Measurements from ENCODE around the gene DDX6. TPM values are rescaled to one million over a fixed set of nuclear protein-coding genes. Genes with fewer than 3 reads are reported as not detected.
"Not testable (repeated sequence)": the region's sequence is repeated elsewhere in the genome, so short reads cannot be mapped to it uniquely, and the experiment has no call there.

Gene DDX6
- total and polyA plus RNA-seq, 3 experiments from 2014 or later, result 85.6 to 189 (median 187) TPM

- Mint-ChIP-seq H3K27me3 (peaks cover 7 to 16% of the 10 kb centered on the region in 2 donors), H3K9me3 (no peaks in the 10 kb centered on the region), H3K4me3 (no peak overlapping the region), H3K27ac (no peak overlapping the region), H3K4me1 (peaks cover 0 to 5% (median 0%) of the 10 kb centered on the region in 3 donors), H3K36me3 (peaks cover 0 to 5% (median 1%) of the 10 kb centered on the region in 3 donors)
- H3K27ac ChIP-seq (ENCODE audit: low read depth, low read length), result no peak overlapping the region
- POLR2A ChIA-PET, result no interaction called here
- no peaks in the 10 kb centered on the region for H3K27me3 ChIP-seq (ENCODE audit: insufficient read depth, low read length, poor library complexity, severe bottlenecking)
- CTCF ChIA-PET, result interaction anchor here (1.0 to 2.0 kb wide), 3 partner anchors 32 to 45 kb away, joined by 3 to 5 read pairs (median 4); no protein-coding TSS in a partner anchor
- no peak overlapping the region for H3K4me3 ChIP-seq (ENCODE audit: low read length)
- no peaks in the 10 kb centered on the region for H3K4me1 ChIP-seq (ENCODE audit: insufficient read depth, low read length)
- no peaks in the 10 kb centered on the region for H3K9me3 ChIP-seq (ENCODE audit: low read length)
- no peaks in the 10 kb centered on the region for H3K36me3 ChIP-seq (ENCODE audit: insufficient read depth, low read length)
- no peak for DNase-seq
These were observed 56.9 kb downstream of the DDX6 start for GRCh38 chr11:118734031-118734430.

- CTCF ChIA-PET; H3K9me3 Mint-ChIP-seq; H3K36me3 Mint-ChIP-seq; H3K36me3 ChIP-seq (ENCODE audit: insufficient read depth, low read length); H3K4me1 ChIP-seq (ENCODE audit: insufficient read depth, low read length); H3K27ac ChIP-seq (ENCODE audit: low read depth, low read length); POLR2A ChIA-PET; H3K4me1 Mint-ChIP-seq; DNase-seq; H3K27me3 ChIP-seq (ENCODE audit: insufficient read depth, low read length, poor library complexity, severe bottlenecking); H3K9me3 ChIP-seq (ENCODE audit: low read length); H3K4me3 Mint-ChIP-seq; H3K4me3 ChIP-seq (ENCODE audit: low read length): not testable (repeated sequence)
- peaks cover 8 to 20% of the 10 kb centered on the region in 2 donors for H3K27me3 Mint-ChIP-seq
- peak overlapping the region in 1 of 8 donors; percentile 13 for H3K27ac Mint-ChIP-seq
These were observed 61.2 kb downstream of the DDX6 start for GRCh38 chr11:118729753-118730152.

GRCh38 chr11:118728112-118728511 lies 62.9 kb downstream of the DDX6 start:
- H3K9me3 ChIP-seq (ENCODE audit: low read length); H3K36me3 ChIP-seq (ENCODE audit: insufficient read depth, low read length); H3K9me3 Mint-ChIP-seq; H3K27ac ChIP-seq (ENCODE audit: low read depth, low read length); H3K27ac Mint-ChIP-seq; H3K4me3 Mint-ChIP-seq; H3K27me3 ChIP-seq (ENCODE audit: insufficient read depth, low read length, poor library complexity, severe bottlenecking); H3K4me1 Mint-ChIP-seq; POLR2A ChIA-PET; CTCF ChIA-PET; DNase-seq; H3K4me3 ChIP-seq (ENCODE audit: low read length); H3K36me3 Mint-ChIP-seq; H3K4me1 ChIP-seq (ENCODE audit: insufficient read depth, low read length): not testable (repeated sequence)
- H3K27me3 Mint-ChIP-seq, result peaks cover 8 to 20% of the 10 kb centered on the region in 2 donors

- POLR2A ChIA-PET; H3K36me3 Mint-ChIP-seq; H3K27ac Mint-ChIP-seq; H3K27me3 ChIP-seq (ENCODE audit: insufficient read depth, low read length, poor library complexity, severe bottlenecking); H3K4me1 ChIP-seq (ENCODE audit: insufficient read depth, low read length); CTCF ChIA-PET; H3K4me3 ChIP-seq (ENCODE audit: low read length); H3K4me3 Mint-ChIP-seq; H3K36me3 ChIP-seq (ENCODE audit: insufficient read depth, low read length); H3K9me3 ChIP-seq (ENCODE audit: low read length); H3K27ac ChIP-seq (ENCODE audit: low read depth, low read length); DNase-seq; H3K4me1 Mint-ChIP-seq; H3K9me3 Mint-ChIP-seq: not testable (repeated sequence)
- peaks cover 8 to 20% of the 10 kb centered on the region in 2 donors for H3K27me3 Mint-ChIP-seq
These were observed 63.3 kb downstream of the DDX6 start for GRCh38 chr11:118727721-118728066.

- not testable (repeated sequence) for H3K4me3 Mint-ChIP-seq
These were observed 63.8 kb downstream of the DDX6 start for GRCh38 chr11:118727001-118727720.

GRCh38 chr11:118721478-118722015 lies 69.4 kb downstream of the DDX6 start:
- H3K4me1 ChIP-seq (ENCODE audit: insufficient read depth, low read length); H3K27ac ChIP-seq (ENCODE audit: low read depth, low read length); H3K9me3 ChIP-seq (ENCODE audit: low read length); H3K27ac Mint-ChIP-seq; H3K9me3 Mint-ChIP-seq; DNase-seq; H3K27me3 Mint-ChIP-seq; H3K36me3 Mint-ChIP-seq; CTCF ChIA-PET; H3K4me1 Mint-ChIP-seq; H3K36me3 ChIP-seq (ENCODE audit: insufficient read depth, low read length); POLR2A ChIA-PET; H3K4me3 Mint-ChIP-seq; H3K4me3 ChIP-seq (ENCODE audit: low read length); H3K27me3 ChIP-seq (ENCODE audit: insufficient read depth, low read length, poor library complexity, severe bottlenecking): not testable (repeated sequence)

More at GRCh38 chr11:118727001-118727720, 63.8 kb downstream of the DDX6 start:
- DNase-seq; H3K4me3 ChIP-seq (ENCODE audit: low read length); H3K9me3 ChIP-seq (ENCODE audit: low read length); H3K36me3 ChIP-seq (ENCODE audit: insufficient read depth, low read length); H3K27ac Mint-ChIP-seq; H3K4me1 Mint-ChIP-seq; H3K9me3 Mint-ChIP-seq; POLR2A ChIA-PET; H3K27me3 ChIP-seq (ENCODE audit: insufficient read depth, low read length, poor library complexity, severe bottlenecking); H3K27ac ChIP-seq (ENCODE audit: low read depth, low read length); H3K36me3 Mint-ChIP-seq; CTCF ChIA-PET; H3K4me1 ChIP-seq (ENCODE audit: insufficient read depth, low read length): not testable (repeated sequence)
- peaks cover 8 to 20% of the 10 kb centered on the region in 2 donors for H3K27me3 Mint-ChIP-seq

- H3K4me1 Mint-ChIP-seq; POLR2A ChIA-PET; H3K4me3 Mint-ChIP-seq; H3K27ac ChIP-seq (ENCODE audit: low read depth, low read length); H3K27me3 Mint-ChIP-seq; H3K36me3 ChIP-seq (ENCODE audit: insufficient read depth, low read length); H3K36me3 Mint-ChIP-seq; H3K9me3 Mint-ChIP-seq; H3K9me3 ChIP-seq (ENCODE audit: low read length); H3K4me3 ChIP-seq (ENCODE audit: low read length); DNase-seq; CTCF ChIA-PET; H3K4me1 ChIP-seq (ENCODE audit: insufficient read depth, low read length); H3K27me3 ChIP-seq (ENCODE audit: insufficient read depth, low read length, poor library complexity, severe bottlenecking): not testable (repeated sequence)
- H3K27ac Mint-ChIP-seq, result peak overlapping the region in 1 of 8 donors; percentile 29
These were observed 70.2 kb downstream of the DDX6 start for GRCh38 chr11:118720740-118721139.

- H3K27ac ChIP-seq (ENCODE audit: low read depth, low read length); H3K36me3 ChIP-seq (ENCODE audit: insufficient read depth, low read length); H3K4me3 ChIP-seq (ENCODE audit: low read length); H3K36me3 Mint-ChIP-seq; H3K4me1 ChIP-seq (ENCODE audit: insufficient read depth, low read length); H3K4me1 Mint-ChIP-seq; H3K27me3 ChIP-seq (ENCODE audit: insufficient read depth, low read length, poor library complexity, severe bottlenecking); H3K27me3 Mint-ChIP-seq; H3K9me3 Mint-ChIP-seq; H3K4me3 Mint-ChIP-seq; DNase-seq; POLR2A ChIA-PET; H3K9me3 ChIP-seq (ENCODE audit: low read length); CTCF ChIA-PET: not testable (repeated sequence)
- H3K27ac Mint-ChIP-seq, result peak overlapping the region in 1 of 8 donors; percentile 60
These were observed 70.9 kb downstream of the DDX6 start for GRCh38 chr11:118720078-118720477.
